HG03280 (cell line): ENCODE data around the gene PTPRN2.

Source experiments
- ATAC-seq: cut with Tn5 transposase; IDR thresholded peaks from one replicate; pipeline ENCODE4 v1.9.1; 2021; ENCODE audit warnings: mild to moderate bottlenecking, moderate library complexity; ENCODE audit not compliant: unreplicated experiment

Gene PTPRN2

DNA sequence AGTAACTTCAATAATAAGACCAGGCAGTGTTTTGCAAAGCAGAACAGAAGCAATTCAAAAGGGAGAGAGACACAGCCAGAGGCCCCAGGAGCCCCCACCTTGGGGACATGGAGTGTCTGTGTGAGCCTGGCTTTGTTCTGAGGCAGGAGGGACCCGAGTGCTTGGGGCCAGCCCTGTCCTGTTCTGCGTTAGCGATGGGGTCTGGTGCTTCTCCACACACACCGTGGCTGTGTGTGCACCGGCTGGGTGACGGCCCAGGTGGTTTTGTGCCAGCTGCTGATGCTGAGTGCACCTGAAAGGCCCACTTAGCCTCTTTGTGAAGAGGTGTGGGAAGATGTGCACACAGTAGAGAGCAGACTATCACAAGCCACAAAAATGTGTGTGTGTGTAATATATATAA lies 781.9 kb downstream of the PTPRN2 start:
- no peak for ATAC-seq

- no peak for ATAC-seq
These were observed 783.7 kb downstream of the PTPRN2 start for GRCh38 chr7:157803906-157804305.

DNA sequence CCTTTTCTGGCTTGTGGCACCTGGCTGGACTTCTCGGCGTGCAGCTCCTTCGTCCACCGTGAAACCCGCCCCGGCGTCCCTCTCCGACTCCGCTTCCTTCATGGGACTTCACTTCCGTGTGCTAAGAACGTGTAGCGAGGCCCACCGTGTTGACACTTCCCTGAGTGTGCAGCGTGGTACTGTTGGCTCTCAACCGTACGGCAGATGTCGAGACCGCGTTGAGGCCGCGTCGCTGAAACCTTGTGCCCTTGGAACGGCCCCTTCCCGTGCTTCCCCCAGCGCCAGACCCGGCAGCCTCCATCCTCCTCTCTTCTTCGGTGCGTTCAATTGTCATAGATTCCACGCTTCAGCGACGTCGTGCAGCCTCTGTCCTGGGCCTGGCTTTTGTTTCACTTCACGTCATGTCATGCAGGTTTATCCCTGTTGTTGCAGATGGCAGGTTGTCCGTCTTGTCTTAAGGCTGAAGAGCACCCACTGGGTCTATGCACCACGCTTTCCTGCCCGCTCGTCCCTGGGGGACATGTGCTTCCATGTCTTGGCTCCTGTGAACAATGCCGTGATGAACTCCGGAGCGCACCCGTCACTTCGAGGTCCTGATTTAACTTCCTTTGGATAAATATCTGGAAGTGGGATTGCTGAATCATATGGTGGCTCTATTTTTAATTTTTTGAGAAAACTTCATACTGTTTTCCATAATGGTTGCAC lies 785.5 kb downstream of the PTPRN2 start:
- ATAC-seq, result no peak

- ATAC-seq, result no peak
These were observed 786.5 kb downstream of the PTPRN2 start for GRCh38 chr7:157801113-157801512.

DNA sequence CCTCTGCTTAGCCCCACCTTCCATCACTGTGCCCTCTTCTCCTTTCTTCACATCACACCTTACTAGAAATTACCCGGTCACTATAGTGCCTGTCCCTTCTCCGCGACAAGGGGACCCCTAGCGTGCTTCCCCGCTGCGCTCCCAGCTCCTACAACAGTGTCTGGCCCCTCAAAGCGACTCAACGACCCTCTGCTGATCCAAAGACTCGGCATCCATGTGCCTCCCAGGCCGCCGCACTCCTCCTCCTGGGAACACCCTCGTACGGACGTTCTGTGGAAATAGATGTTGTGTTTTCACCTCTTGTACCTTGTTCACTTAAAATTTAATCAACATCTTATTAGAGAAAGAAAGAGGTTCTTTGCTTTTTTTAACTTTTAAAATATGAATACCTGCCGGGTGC lies 787.3 kb downstream of the PTPRN2 start:
- ATAC-seq, result no peak

DNA sequence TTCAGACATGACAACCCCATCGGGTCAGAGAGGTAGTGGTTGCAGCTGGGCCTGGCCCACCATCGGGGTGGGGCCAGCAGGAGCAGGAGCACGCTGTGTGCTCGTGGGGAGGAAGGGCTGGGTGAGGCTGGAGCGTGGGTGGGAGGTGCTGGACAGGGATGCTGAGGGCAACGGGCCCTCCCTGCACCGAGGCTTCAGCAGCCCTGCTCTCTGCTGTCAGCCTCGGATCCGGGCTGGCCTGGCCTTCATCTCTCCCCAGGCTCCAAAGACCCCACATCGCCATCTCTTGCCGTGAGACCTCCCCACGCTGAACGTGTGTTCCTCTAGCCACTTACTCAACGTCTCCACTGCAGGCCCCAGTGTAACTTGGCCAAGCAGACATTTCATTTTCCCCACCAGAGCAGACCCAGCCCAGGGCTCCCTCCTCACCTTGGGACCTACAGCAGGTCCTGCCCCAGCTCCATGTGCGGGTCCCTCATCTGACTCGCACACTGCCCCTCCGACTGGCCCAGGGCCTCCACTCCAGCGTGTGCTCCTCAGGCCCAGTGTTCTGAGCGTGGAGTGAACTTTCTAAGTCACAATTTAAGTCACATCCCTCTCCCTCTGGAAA lies 788.4 kb downstream of the PTPRN2 start:
- no peak for ATAC-seq

- ATAC-seq, result no peak
These were observed 790.3 kb downstream of the PTPRN2 start for GRCh38 chr7:157797361-157797760.

GRCh38 chr7:157796846-157797245 lies 790.8 kb downstream of the PTPRN2 start:
- no peak for ATAC-seq

- ATAC-seq, result no peak
These were observed 792.0 kb downstream of the PTPRN2 start for GRCh38 chr7:157795643-157796042.

DNA sequence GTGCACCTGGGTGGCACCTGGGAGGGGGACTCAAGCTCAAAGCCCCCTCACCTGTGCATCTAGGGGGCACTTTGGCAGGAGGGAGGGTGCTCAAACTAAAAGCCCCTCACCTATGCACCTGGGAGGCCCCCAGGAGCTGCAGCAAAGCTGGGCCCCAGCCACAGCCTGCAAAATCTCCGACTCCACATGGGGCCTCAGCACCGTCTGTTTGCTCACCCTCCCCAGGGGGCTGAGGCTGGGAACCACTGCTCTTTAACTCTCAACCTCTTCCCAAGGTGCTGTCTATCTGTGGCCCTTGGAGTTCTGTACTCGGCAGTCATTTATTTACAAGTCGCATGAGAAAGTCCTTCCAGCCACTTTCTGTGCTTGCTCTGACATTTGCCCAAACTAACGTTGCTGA lies 792.4 kb downstream of the PTPRN2 start:
- ATAC-seq, result no peak

GRCh38 chr7:157794746-157795065 lies 792.9 kb downstream of the PTPRN2 start:
- ATAC-seq, result no peak

DNA sequence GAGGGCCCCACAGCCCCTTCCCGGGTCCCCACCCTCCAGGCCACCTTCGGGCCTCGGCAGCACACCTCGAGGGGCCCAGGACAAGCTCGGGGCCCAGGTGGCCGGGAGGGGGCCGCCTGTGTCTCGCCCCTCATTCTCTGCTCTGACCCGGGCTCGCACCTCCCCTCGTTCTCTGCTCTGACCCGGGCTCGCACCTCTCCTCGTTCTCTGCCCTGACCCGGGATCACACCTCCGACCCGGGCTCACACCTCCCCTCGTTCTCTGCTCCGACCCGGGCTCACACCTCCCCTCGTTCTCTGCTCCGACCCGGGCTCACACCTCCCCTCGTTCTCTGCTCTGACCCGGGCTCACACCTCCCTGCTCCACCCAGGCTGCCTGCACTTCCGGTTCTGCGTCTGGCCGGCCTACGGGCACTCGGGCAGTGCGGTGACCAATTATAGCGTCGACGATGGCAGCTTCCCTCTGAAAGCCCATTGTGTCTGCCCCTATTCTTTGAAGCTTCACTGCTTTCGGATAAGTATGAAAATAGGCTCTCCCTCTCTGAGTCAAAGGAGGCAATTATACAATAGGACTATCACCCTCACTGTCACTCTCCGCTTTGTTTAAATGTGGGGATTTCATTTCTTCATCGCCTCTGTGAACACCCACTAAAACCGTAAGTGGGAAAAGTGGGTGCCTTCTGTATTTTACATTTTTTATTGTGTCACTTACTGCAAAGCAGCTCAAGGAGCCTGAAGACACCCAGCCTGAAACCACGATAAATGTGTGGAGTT lies 793.5 kb downstream of the PTPRN2 start:
- ATAC-seq, result no peak

- no peak for ATAC-seq
These were observed 794.6 kb downstream of the PTPRN2 start for GRCh38 chr7:157793087-157793353.

DNA sequence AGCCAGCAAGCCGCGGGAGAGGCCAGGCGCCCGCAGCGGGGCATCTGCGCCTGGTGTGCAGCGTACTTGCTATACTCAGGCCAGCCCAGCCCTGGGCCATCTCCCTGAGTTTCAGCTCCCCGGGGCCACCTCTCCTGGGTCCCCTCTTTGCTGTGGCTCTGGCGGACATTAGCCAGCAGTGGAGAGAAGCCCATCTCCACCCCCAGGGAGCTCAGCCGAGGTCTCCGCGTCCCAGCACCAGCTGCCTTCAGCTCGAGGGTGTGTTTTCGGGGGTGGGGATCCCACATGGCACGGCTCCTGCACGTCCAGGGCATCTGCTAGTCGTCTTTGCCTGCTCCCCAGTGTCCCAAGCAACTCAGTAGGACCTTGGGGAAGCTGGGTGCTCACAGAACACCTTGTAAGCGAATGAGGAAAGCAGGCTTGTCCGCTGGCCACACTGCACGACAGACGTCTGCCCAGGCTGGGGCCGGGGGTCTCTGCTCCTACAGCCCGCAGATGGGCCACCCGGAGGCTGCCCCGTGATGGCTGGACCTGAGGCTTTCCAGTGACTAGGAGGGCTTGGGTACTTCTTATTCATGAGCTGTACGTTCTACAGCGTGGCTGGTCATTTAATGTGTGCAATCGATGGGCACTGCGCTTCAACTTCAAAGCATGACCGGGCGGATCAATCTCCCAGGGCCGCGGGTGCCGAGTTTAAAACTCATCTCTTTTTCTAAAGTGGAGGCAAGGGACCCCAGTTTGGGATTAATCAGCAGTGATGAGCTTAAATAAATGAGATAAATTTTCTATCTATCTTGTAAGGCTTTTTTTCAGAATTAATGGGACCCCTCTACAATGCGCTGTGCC lies 795.2 kb downstream of the PTPRN2 start:
- ATAC-seq, result no peak

GRCh38 chr7:157791666-157792065 lies 796.0 kb downstream of the PTPRN2 start:
- no peak for ATAC-seq

- ATAC-seq, result no peak
These were observed 796.4 kb downstream of the PTPRN2 start for GRCh38 chr7:157791261-157791660.

- ATAC-seq, result no peak
These were observed 797.7 kb downstream of the PTPRN2 start for GRCh38 chr7:157789942-157790341.

GRCh38 chr7:157789094-157789493 lies 798.5 kb downstream of the PTPRN2 start:
- no peak for ATAC-seq

- no peak for ATAC-seq
These were observed 799.0 kb downstream of the PTPRN2 start for GRCh38 chr7:157788573-157788972.

GRCh38 chr7:157787275-157787701 lies 800.3 kb downstream of the PTPRN2 start:
- no peak for ATAC-seq
